ENCODE data around the gene SMIM13.

SMIM13 gene

GRCh38 chr6:11093626-11094410, at the start of gene SMIM13:
TSS of gene SMIM13 (plus strand) at chr6:11093834. CDS start at chr6:11094314, 480 bp downstream.
- DNase-seq = peak; percentile 94

DNA sequence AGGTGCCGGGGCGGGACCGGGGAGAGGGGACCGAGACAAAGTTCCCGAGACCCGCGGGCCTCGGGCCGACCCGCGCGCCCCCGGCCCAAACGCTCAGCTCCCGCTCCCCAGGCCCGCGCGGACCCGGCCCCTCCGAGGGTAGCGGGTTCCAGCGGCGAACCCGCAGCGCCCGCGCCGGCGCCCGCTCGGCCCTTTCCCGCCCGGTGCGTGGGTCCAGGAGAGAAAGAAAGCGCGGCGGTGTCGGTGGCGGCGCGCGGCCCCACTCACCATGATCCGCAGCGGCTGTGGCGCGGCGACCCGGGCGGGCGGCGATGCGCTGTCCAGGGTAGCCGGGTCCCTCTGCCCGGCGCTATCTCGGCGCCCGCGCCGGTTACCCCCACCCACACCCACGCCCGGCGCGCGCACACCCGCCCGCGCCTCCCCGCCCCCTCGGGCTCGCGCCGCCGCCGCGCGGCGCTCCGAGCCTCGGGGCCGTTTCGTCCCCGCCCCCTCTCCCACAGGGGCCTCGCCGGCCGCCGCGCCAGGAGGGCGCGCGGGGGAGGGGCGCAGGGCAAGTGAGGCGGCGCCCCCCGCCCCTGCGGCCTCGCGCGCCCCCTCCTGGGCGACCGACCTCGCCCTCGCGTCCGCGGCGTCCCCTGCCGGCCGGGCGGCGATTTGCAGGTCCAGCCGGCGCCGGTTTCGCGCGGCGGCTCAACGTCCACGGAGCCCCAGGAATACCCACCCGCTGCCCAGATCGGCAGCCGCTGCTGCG, 49.5 kb upstream of the SMIM13 start, which contains the start of gene ELOVL2:
ELOVL2 (minus strand) TSS at position 345 of the 751 bp plus-strand sequence; CDS start at position 270, 75 bp downstream.
- DNase-seq = peak; percentile 25

GRCh38 chr6:11044712-11045167, 48.9 kb upstream of the SMIM13 start:
- no peak for DNase-seq

- DNase-seq = no peak
Measured at GRCh38 chr6:11050731-11051130, 42.9 kb upstream of the SMIM13 start.

DNA sequence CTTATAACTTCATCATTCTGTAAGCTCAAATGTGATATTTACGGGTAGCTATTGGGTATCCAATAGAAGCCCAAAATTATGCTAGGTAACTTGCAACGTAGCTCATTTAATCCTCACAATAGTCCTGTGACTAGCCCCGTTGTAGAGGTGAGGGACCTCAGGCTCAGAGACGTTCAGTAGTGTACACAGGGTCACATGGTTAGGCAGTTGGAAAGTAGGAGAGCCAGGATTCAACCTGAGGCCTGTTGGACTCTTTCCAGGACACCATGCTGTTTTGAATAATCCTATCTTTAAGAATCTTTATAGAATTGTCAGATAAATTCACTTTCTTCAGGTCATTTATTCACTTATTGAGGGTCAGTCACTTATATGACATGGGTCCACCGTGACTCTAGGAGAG, 40.3 kb upstream of the SMIM13 start:
- no peak for DNase-seq

GRCh38 chr6:11054722-11055121, 38.9 kb upstream of the SMIM13 start:
- no peak for DNase-seq

GRCh38 chr6:11055127-11055627, 38.5 kb upstream of the SMIM13 start:
- no peak for DNase-seq

- DNase-seq = no peak
Measured at GRCh38 chr6:11056871-11057270, 36.8 kb upstream of the SMIM13 start.

DNA sequence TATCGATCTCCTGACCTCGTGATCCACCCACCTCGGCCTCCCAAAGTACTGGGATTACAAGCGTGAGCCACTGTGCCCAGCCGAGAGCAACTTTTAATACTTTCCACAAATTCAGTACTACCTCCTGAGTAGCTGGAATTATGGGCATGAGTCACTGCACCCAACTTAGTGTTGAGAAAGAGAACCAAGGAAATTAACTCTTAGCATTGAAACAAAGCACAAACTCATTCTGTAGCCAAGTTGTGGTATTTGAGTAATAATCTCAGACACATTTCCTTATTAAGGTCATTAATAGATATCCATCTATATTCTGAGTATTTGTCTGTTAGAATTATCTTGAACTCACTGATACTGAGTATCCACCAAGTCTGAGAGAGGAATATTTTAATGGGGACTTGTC, 35.2 kb upstream of the SMIM13 start:
- no peak for DNase-seq

DNA sequence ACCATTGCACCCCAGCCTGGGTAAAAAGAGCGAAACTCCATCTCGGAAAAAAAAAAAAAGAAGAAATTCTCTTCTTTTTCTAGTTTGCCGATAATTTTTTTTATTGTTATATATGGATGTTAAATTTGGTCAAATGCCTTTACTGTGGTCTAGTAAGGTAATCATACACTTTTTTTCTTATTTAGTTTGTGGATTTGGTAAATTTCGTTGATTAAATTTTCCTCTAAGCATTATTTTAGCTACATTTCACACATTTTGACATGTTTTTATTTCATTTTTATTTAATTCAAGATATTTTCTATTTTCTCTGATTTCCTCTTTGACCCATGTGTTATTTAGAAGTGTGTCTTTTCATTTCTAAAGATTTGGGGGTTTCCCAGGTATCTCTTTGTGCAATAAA, 31.6 kb upstream of the SMIM13 start:
- no peak for DNase-seq

DNA sequence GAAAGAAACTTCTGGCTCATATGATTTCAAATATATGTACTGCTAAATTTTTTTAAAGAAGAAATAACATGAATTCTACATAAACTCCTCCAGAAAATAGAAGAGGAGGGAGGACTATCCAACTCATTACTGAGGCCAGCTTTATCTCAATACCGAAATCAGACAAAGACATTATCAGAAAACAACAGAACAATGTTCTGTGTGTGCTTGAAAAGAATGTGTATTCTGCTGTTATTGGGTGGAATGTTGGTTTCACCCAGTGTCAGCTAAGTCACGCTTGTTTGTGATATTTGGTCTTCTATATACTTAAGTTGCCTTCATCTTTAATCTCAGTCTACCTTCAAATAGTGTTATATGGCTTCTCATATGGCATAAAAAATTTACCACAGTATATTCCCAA, 30.9 kb upstream of the SMIM13 start:
- no peak for DNase-seq

DNA sequence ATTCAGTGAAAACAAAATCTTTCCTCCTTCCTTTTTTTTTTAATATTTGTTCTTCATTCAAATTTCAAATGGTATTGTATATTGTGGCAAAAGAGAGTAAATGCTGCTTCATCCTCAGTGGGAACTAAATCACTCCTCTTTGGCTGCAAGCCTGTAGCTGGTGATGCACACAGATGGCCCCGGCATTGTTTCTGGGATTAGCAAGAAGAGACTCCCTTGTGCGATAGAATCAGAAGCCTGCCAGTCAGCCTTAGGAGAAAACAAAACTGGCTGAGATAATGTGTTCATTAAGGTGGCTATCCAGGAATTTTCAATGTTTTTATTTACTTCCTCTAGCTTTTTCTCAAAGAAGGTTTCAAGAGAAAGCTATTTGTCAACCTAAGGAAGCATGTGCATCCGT, 28.8 kb upstream of the SMIM13 start:
- peak; percentile 26 for DNase-seq

GRCh38 chr6:11065436-11066202, 28.0 kb upstream of the SMIM13 start:
- no peak for DNase-seq

- no peak for DNase-seq
Measured at GRCh38 chr6:11066505-11067347, 26.9 kb upstream of the SMIM13 start.

DNA sequence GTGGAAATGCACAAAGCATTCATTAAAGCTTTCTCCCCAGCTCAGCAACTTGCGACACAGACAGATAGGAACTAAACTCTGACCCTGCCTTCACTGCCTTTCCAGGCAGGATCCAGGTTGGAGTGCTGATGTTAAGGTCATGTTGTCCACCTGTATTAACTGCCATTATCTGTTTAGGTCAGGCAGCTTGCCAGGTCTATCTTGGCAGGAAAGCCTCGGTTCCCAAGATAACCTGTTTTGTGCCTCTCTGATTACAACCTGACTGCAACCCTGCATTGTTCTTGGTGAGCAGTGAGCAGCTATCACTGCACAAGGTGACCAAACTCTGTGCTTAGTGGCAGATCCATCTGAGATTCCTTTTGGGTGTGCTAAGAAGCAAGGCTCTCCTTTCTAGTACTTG, 26.3 kb upstream of the SMIM13 start:
- no peak for DNase-seq

GRCh38 chr6:11069760-11070159, 23.9 kb upstream of the SMIM13 start:
- no peak for DNase-seq

DNA sequence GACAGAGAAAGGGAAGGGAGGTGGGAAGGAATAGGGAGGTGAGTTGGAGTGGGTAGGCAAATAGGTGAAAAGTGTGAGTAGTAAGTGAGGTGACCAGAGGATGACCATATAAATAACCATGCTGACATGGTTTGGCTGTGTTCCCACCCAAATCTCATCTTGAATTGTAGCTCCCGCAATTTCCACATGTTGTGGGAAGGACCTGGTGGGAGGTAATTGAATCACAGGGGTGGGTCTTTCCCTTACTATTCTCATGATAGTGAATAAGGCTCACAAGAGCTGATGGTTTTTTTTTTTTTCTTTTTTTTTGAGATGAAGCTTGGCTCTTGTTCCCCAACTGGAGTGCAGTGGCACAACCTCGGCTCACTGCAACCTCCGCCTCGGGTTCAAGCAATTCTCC, 21.5 kb upstream of the SMIM13 start:
- no peak for DNase-seq

DNA sequence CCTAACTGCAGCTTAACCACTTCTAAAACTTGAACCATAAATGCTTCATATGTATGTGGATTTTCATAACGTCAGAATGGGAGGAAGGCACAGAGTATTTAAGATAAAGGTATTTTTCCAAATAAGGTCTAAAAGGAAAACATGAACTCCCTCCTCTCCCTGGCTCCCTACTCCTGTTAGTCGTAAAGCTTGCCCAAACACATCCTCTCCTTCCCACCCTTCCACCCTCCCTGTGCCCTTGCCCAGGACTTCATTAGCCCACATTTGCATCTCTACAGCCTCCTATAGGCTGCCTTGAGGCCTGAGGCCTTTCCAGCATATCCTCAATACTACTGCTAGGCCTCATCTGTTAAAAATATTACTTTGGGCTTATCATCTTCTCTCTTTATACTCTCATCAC, 17.1 kb upstream of the SMIM13 start:
- no peak for DNase-seq

GRCh38 chr6:11078266-11078665, 15.4 kb upstream of the SMIM13 start:
- no peak for DNase-seq

DNA sequence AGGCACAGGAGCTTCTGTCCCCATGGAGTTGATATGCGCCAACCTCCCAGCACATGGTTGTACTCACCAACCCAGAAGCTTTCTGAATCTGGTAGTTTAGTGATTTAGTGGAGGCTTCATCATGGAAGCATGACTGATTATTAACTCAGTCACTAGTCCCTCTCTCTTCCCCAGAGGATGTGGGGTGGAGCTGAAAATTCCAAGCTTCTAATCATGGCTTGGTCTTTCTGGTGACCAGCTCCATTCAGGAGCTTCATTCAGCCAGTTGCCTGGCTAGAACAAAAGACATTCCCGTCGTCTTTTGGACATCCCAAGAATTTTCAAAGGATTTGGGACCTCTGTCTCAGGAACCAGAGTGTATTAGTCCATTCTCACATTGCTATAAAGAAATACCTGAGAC, 13.3 kb upstream of the SMIM13 start:
- no peak for DNase-seq

- no peak for DNase-seq
Measured at GRCh38 chr6:11083491-11083890, 10.1 kb upstream of the SMIM13 start.

DNA sequence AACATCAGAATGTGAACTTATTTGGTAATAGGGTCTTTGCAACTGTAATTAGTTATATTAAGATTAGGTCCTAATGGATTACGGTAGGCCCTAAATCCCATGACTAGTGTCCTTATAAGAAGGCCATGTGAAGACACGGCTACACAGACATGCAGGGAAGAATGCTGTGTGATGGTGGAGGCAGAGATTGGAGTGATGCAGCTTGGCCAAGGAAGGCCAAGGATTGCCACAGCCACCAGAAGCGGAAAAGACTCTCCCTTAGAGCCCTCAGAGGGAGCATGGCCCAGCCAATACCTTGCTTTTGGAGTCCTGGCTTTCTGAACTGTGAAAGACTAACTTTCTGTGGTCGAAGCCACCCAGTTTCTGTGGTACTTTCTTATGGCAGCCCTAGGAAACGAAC, 9.7 kb upstream of the SMIM13 start:
- DNase-seq = no peak

All from NCI-H1694 treated with DMSO at 0.1 percent for 48 hours (cell line).